Endothelial cell of umbilical vein (primary cell): Measurements from ENCODE around the gene CAT. TPM values are rescaled to one million over a fixed set of nuclear protein-coding genes. Genes with fewer than 3 reads are reported as not detected.

ENCODE experiments used
- BruUV-seq: library from RNA; stranded (reverse); fragments of 400-500 nt; replicated peaks from 2 replicates; lab custom pipeline; 2021; lab: Mats Ljungman, UMichigan
- CTCF ChIA-PET: fragments of 300-600, 350-600 bp; sonication (Branson Sonifier 250); formaldehyde crosslinking; loops from one replicate; lab custom pipeline; 2021; ENCODE audit warnings: antibody characterized with exemption, inconsistent platforms; lab: Charles Lee
- POLR2A ChIA-PET: fragments of 300-600, 350-600 bp; sonication (Branson Sonifier 250); formaldehyde crosslinking; loops from one replicate; lab custom pipeline; 2021; ENCODE audit warnings: antibody characterized with exemption, inconsistent platforms; lab: Charles Lee
- DNase-seq: peaks from one replicate; pipeline ENCODE4 v3.0.0-alpha.2; 2011; ENCODE audit warnings: low read depth, low spot score
- FAIRE-seq: peaks from 2 replicates; lab custom pipeline; 2011; peaks lifted over from hg19 to GRCh38; lab: Jason Lieb, UNC
- H2AFZ ChIP-seq: 2 replicates; pipeline ENCODE4 v1.6.0; 2012; ENCODE audit warnings: low read depth, low read length, control low read depth, inconsistent platforms
- H3K27ac ChIP-seq: 2 replicates; pipeline ENCODE4 v1.5.1; 2011; ENCODE audit warnings: low read depth, mild to moderate bottlenecking, control low read depth, low read length, moderate library complexity; ENCODE audit not compliant: insufficient read depth
- H3K27me3 ChIP-seq, 2 experiments: 2 replicates each; pipeline versions ENCODE4 v1.6.0 to v1.6.1; 2011; ENCODE audit warnings: low read length in 2 of 2, mixed read lengths in 1 of 2; ENCODE audit not compliant: control insufficient read depth in 2 of 2, insufficient read depth in 2 of 2
- H3K36me3 ChIP-seq, 2 experiments: 2 replicates in 1 of 2; 3 replicates in 1 of 2; pipeline ENCODE4 v1.5.1; 2011; ENCODE audit warnings: low read length in 2 of 2, mild to moderate bottlenecking in 1 of 2, moderate library complexity in 1 of 2; ENCODE audit not compliant: control insufficient read depth in 2 of 2, insufficient read depth in 2 of 2; ENCODE audit errors: extremely low read depth in 1 of 2
- H3K4me1 ChIP-seq: 3 replicates; pipeline ENCODE4 v1.5.1; 2011; ENCODE audit warnings: mild to moderate bottlenecking, low read length; ENCODE audit not compliant: control insufficient read depth, insufficient read depth; ENCODE audit errors: extremely low read depth
- H3K4me2 ChIP-seq: 2 replicates; pipeline ENCODE4 v1.6.1; 2011; ENCODE audit warnings: low read length, control low read depth, mixed read lengths; ENCODE audit not compliant: insufficient read depth
- H3K4me3 ChIP-seq, 3 experiments: fragments of 200-600 bp in 1 of 3; sonication (generic), shearing (Covaris generic) in 1 of 3; replicated peaks in 1 of 3; 2 replicates each; pipeline ENCODE4 v1.5.1; 2011 to 2016; ENCODE audit warnings: control low read depth in 3 of 3, low read length in 3 of 3, mild to moderate bottlenecking in 2 of 3, inconsistent platforms in 1 of 3, low read depth in 1 of 3, moderate library complexity in 1 of 3; ENCODE audit not compliant: insufficient read depth in 1 of 3
- H3K79me2 ChIP-seq: 2 replicates; pipeline ENCODE4 v1.6.0; 2012; ENCODE audit warnings: low read length, inconsistent platforms; ENCODE audit not compliant: control insufficient read depth, insufficient read depth
- H3K9ac ChIP-seq: replicated peaks from 2 replicates; pipeline ENCODE3; 2011; ENCODE audit warnings: low read length, control low read depth; ENCODE audit not compliant: insufficient read depth; ENCODE audit errors: extremely low read depth
- H3K9me1 ChIP-seq: replicated peaks from 3 replicates; pipeline ENCODE4 v1.6.0; 2011; ENCODE audit warnings: mild to moderate bottlenecking, low read length; ENCODE audit not compliant: control insufficient read depth, insufficient read depth; ENCODE audit errors: extremely low read depth
- H3K9me3 ChIP-seq: replicated peaks from 2 replicates; pipeline ENCODE4 v1.5.1; 2012; ENCODE audit warnings: low read length, inconsistent platforms; ENCODE audit not compliant: control insufficient read depth, insufficient read depth
- H4K20me1 ChIP-seq: replicated peaks from 2 replicates; pipeline ENCODE3; 2011; ENCODE audit warnings: mild to moderate bottlenecking, low read length; ENCODE audit not compliant: control insufficient read depth, insufficient read depth; ENCODE audit errors: extremely low read depth
- EZH2 ChIP-seq: IDR thresholded peaks from 2 replicates; pipeline ENCODE4 v1.6.1; 2012; ENCODE audit warnings: borderline replicate concordance, low read depth, mild to moderate bottlenecking, moderate library complexity, low read length, inconsistent platforms; ENCODE audit not compliant: severe bottlenecking
- FOS ChIP-seq: IDR thresholded peaks from 2 replicates; pipeline ENCODE4 v1.6.1; 2011; ENCODE audit warnings: mild to moderate bottlenecking, low read length, moderate library complexity, borderline replicate concordance; ENCODE audit not compliant: insufficient read depth
- GATA2 ChIP-seq: IDR thresholded peaks from 2 replicates; pipeline ENCODE4 v1.7.0; 2011; ENCODE audit warnings: low read depth, mild to moderate bottlenecking, moderate library complexity, mixed read lengths, low read length; ENCODE audit not compliant: insufficient read length, insufficient read depth
- JUN ChIP-seq: IDR thresholded peaks from 2 replicates; pipeline ENCODE4 v1.6.1; 2011; ENCODE audit warnings: borderline replicate concordance, low read depth; ENCODE audit not compliant: insufficient read length, insufficient read depth
- MYC ChIP-seq: IDR thresholded peaks from one replicate; pipeline ENCODE4 v1.6.1; 2011; ENCODE audit warnings: mild to moderate bottlenecking, low read depth, low read length
- POLR2A ChIP-seq: IDR thresholded peaks from 2 replicates; pipeline ENCODE4 v1.6.1; 2012; ENCODE audit warnings: low read depth, mild to moderate bottlenecking, control low read depth, low read length
- POLR2AphosphoS5 ChIP-seq: IDR thresholded peaks from 2 replicates; pipeline ENCODE4 v1.6.1; 2012; ENCODE audit warnings: low read depth, mild to moderate bottlenecking, control low read depth, low read length, moderate library complexity; ENCODE audit not compliant: insufficient read depth
- dilution Hi-C: fragments of 300-500 bp; cut with MboI; formaldehyde crosslinking; loops from one replicate; pipeline ENCODE4 v1.15.0; 2019; ENCODE audit warnings: low sequenced_read_pairs; ENCODE audit not compliant: extremely low pct_ligation_motif_present
- intact Hi-C: fragments of 100-400 bp; cut with micrococcal nuclease; formaldehyde crosslinking; loops from one replicate; pipeline ENCODE4 v1.10.0; 2022
- polyA plus RNA-seq, 4 experiments: library from polyadenylated mRNA; depleted of rRNA in 3 of 4; stranded (reverse) in 3 of 4; unstranded in 1 of 4; fragments of >200 nt; gene quantifications; 2 replicates each; pipeline versions ENCODE4 v1.2.1 to v1.2.3, GENCODE V29; 2011 to 2012; ENCODE audit warnings: missing spikeins in 1 of 4
- total RNA-seq: library from RNA; stranded (reverse); gene quantifications from 2 replicates; pipeline ENCODE4 v1.2.3, GENCODE V29; 2021
- TF ChIP-seq, protein P1 (sequence below), 2 donors: IDR thresholded peaks; 1 replicate in 1 of 2; 2 replicates in 1 of 2; pipeline ENCODE4 v1.5.1; 2011; ENCODE audit warnings: low read length in 2 of 2, mild to moderate bottlenecking in 2 of 2, moderate library complexity in 2 of 2, control low read depth in 1 of 2, inconsistent platforms in 1 of 2, low read depth in 1 of 2; ENCODE audit not compliant: insufficient read depth in 1 of 2; ENCODE audit errors: extremely low read depth in 1 of 2
- TF ChIP-seq, protein P2 (sequence below): IDR thresholded peaks from 2 replicates; pipeline ENCODE4 v1.6.1; 2011; ENCODE audit not compliant: insufficient read depth, insufficient read length

The CAT gene
- total and polyA plus RNA-seq, 2 donors (not counting 3 experiments of a cell fraction or from before 2014, with no cell fraction given): 32.7 to 50.5 TPM

DNA sequence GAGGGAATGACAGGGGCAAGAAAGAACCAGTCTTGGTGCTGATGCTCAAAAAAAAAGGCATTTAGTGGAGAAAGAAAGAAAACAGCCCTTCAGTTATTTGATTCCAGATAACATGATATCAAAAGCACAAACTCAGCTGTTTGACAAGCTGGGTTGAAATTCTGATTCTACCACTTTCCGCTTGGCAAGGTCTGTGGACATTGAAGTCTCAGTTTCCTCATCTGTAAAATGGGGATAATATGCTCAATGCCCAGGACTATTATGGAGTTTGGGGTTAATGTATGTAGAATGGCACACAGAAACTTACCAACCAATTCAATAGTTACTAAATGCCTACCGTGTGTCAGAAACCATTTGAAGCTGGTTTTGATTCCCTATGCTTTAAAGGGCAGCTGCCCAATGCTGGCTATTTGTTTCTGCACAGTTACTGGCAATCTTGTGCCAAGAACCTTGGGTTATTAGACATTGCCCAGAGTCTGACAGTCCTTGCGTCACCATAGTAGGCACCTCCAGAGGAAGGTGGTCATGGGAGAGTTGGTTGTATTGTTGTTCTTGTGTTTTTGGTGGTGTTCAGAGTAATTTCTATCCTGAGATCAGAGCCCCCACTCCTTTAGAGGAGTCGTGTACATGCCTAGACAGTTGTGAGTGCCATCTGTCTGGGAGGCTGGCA lies 55.3 kb downstream of the CAT start:
- Histone ChIP-seq H3K4me2 (no peak overlapping the region), H3K27ac (no peak overlapping the region), H3K4me3 (no peak overlapping the region), H3K9ac (no peak overlapping the region), H2AFZ (no peak overlapping the region), H3K79me2 (no peaks in the 10 kb centered on the region), H3K4me1 (no peaks in the 10 kb centered on the region), H3K27me3 (peaks cover 2 to 6% of the 10 kb centered on the region in 2 experiments), H3K9me3 (no peaks in the 10 kb centered on the region), H3K9me1 (no peaks in the 10 kb centered on the region), H4K20me1 (no peaks in the 10 kb centered on the region), H3K36me3 (no peaks in the 10 kb centered on the region)
- dilution Hi-C loops (no loop called here), intact Hi-C loops (loop anchor here (1.0 to 2.0 kb wide), 2 partner anchors 135 to 320 kb away; partner anchors contain the start of gene ABTB2)
- FAIRE-seq (no peak), DNase-seq (no peak)
- TF ChIP-seq GATA2 (no peak), JUN (no peak), FOS (no peak), EZH2 (no peak), MYC (no peak), POLR2A (no peak), POLR2AphosphoS5 (no peak)
- TF ChIP-seq, protein P1, sequence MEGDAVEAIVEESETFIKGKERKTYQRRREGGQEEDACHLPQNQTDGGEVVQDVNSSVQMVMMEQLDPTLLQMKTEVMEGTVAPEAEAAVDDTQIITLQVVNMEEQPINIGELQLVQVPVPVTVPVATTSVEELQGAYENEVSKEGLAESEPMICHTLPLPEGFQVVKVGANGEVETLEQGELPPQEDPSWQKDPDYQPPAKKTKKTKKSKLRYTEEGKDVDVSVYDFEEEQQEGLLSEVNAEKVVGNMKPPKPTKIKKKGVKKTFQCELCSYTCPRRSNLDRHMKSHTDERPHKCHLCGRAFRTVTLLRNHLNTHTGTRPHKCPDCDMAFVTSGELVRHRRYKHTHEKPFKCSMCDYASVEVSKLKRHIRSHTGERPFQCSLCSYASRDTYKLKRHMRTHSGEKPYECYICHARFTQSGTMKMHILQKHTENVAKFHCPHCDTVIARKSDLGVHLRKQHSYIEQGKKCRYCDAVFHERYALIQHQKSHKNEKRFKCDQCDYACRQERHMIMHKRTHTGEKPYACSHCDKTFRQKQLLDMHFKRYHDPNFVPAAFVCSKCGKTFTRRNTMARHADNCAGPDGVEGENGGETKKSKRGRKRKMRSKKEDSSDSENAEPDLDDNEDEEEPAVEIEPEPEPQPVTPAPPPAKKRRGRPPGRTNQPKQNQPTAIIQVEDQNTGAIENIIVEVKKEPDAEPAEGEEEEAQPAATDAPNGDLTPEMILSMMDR (IDR thresholded peaks at IDR 0.05; ENCODE audit: extremely low read depth in 1 of 2, insufficient read depth in 1 of 2, low read depth in 1 of 2, low read length in 2 of 2): no peak
- TF ChIP-seq, protein P2, sequence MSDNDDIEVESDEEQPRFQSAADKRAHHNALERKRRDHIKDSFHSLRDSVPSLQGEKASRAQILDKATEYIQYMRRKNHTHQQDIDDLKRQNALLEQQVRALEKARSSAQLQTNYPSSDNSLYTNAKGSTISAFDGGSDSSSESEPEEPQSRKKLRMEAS: no peak
- no TSS peak for BruUV-seq
- POLR2A ChIA-PET: no interaction called here
- CTCF ChIA-PET: interaction anchor here (0.8 to 3.1 kb wide), 4 partner anchors 19 to 344 kb away, joined by 3 to 38 read pairs (median 22); partner anchors contain the start of gene ELF5
